HG03025 (cell line): Measurements from ENCODE around the gene FAM174B.

Source experiments
- ATAC-seq: cut with Tn5 transposase; IDR thresholded peaks from one replicate; pipeline ENCODE4 v1.9.1; 2021; ENCODE audit warnings: mild to moderate bottlenecking, moderate library complexity; ENCODE audit not compliant: unreplicated experiment, low FRiP score

Gene FAM174B

GRCh38 chr15:92655178-92655995 is at the start of gene FAM174B:
TSS of gene FAM174B (minus strand) at chr15:92655775.
- ATAC-seq, result peak; percentile 51

- no peak for ATAC-seq
Observed at GRCh38 chr15:92696096-92696495, 40.5 kb upstream of the FAM174B start.

GRCh38 chr15:92693691-92694331 is 38.2 kb upstream of the FAM174B start:
- ATAC-seq, result no peak

GRCh38 chr15:92690395-92690794 is 34.8 kb upstream of the FAM174B start:
- ATAC-seq, result no peak

- no peak for ATAC-seq
Observed at GRCh38 chr15:92687746-92688145, 32.2 kb upstream of the FAM174B start.

GRCh38 chr15:92687195-92687602 is 31.6 kb upstream of the FAM174B start:
- no peak for ATAC-seq

GRCh38 chr15:92683511-92683834 is 27.9 kb upstream of the FAM174B start:
- no peak for ATAC-seq

GRCh38 chr15:92682741-92683510 is 27.4 kb upstream of the FAM174B start:
- no peak for ATAC-seq

GRCh38 chr15:92681141-92681631 is 25.6 kb upstream of the FAM174B start:
- ATAC-seq, result no peak

- no peak for ATAC-seq
Observed at GRCh38 chr15:92677999-92678398, 22.4 kb upstream of the FAM174B start.

- no peak for ATAC-seq
Observed at GRCh38 chr15:92676561-92676960, 21.0 kb upstream of the FAM174B start.

GRCh38 chr15:92675485-92675884 is 19.9 kb upstream of the FAM174B start:
- ATAC-seq, result no peak

- no peak for ATAC-seq
Observed at GRCh38 chr15:92674347-92674746, 18.8 kb upstream of the FAM174B start.

GRCh38 chr15:92672102-92672501 is 16.5 kb upstream of the FAM174B start:
- ATAC-seq, result no peak

GRCh38 chr15:92671406-92671805 is 15.8 kb upstream of the FAM174B start:
- no peak for ATAC-seq

GRCh38 chr15:92670621-92671020 is 15.0 kb upstream of the FAM174B start:
- no peak for ATAC-seq

GRCh38 chr15:92669432-92669831 is 13.9 kb upstream of the FAM174B start:
- ATAC-seq, result no peak

- no peak for ATAC-seq
Observed at GRCh38 chr15:92668620-92669019, 13.0 kb upstream of the FAM174B start.

- ATAC-seq, result no peak
Observed at GRCh38 chr15:92667970-92668485, 12.5 kb upstream of the FAM174B start.

- ATAC-seq, result no peak
Observed at GRCh38 chr15:92667287-92667904, 11.8 kb upstream of the FAM174B start.

- no peak for ATAC-seq
Observed at GRCh38 chr15:92666780-92667179, 11.2 kb upstream of the FAM174B start.
